Measurements from ENCODE around the gene MGAT4B.

DNA sequence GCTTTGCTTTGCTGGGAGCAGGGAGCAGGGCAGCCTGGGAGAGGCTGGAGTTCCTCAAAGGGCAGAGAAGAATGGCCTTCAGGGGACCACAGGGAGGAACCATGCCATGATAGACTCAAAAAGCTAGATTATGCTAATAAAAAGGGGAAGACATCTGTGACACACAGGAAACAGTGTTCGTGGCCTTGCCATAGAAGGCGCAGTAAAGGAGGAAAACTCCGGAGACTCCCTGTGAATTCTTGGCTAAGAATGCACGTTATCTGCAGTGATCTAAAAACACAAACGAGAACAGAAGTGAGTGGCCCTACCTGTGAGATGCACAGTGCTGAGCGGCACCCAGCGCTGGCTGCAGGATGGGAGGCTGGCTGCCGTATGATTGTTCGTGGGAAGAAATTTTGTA is 28.8 kb downstream of the MGAT4B start:
- TF ChIP-seq, protein P1, sequence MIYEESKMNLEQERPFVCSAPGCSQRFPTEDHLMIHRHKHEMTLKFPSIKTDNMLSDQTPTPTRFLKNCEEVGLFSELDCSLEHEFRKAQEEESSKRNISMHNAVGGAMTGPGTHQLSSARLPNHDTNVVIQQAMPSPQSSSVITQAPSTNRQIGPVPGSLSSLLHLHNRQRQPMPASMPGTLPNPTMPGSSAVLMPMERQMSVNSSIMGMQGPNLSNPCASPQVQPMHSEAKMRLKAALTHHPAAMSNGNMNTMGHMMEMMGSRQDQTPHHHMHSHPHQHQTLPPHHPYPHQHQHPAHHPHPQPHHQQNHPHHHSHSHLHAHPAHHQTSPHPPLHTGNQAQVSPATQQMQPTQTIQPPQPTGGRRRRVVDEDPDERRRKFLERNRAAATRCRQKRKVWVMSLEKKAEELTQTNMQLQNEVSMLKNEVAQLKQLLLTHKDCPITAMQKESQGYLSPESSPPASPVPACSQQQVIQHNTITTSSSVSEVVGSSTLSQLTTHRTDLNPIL (CRISPR knock-in tag; IDR thresholded peaks at IDR 0.05; ENCODE audit: low read depth): no peak
- TF ChIP-seq ISL1 (CRISPR knock-in tag; IDR thresholded peaks at IDR 0.05): no peak
- TF ChIP-seq, protein P2, sequence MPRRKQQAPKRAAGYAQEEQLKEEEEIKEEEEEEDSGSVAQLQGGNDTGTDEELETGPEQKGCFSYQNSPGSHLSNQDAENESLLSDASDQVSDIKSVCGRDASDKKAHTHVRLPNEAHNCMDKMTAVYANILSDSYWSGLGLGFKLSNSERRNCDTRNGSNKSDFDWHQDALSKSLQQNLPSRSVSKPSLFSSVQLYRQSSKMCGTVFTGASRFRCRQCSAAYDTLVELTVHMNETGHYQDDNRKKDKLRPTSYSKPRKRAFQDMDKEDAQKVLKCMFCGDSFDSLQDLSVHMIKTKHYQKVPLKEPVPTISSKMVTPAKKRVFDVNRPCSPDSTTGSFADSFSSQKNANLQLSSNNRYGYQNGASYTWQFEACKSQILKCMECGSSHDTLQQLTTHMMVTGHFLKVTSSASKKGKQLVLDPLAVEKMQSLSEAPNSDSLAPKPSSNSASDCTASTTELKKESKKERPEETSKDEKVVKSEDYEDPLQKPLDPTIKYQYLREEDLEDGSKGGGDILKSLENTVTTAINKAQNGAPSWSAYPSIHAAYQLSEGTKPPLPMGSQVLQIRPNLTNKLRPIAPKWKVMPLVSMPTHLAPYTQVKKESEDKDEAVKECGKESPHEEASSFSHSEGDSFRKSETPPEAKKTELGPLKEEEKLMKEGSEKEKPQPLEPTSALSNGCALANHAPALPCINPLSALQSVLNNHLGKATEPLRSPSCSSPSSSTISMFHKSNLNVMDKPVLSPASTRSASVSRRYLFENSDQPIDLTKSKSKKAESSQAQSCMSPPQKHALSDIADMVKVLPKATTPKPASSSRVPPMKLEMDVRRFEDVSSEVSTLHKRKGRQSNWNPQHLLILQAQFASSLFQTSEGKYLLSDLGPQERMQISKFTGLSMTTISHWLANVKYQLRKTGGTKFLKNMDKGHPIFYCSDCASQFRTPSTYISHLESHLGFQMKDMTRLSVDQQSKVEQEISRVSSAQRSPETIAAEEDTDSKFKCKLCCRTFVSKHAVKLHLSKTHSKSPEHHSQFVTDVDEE (CRISPR knock-in tag; IDR thresholded peaks at IDR 0.05): no peak

All from SK-N-SH treated with all-trans-retinoic acid at 6 μM for 48 hours (cell line).